GM19193 (cell line): ENCODE data around the gene TENT4B.

ENCODE experiments used
- POLR2A ChIP-seq: IDR thresholded peaks from 4 replicates; pipeline ENCODE4 v1.6.1; 2011; ENCODE audit not compliant: insufficient read depth, insufficient read length; ENCODE audit errors: extremely low read depth

TENT4B gene

GRCh38 chr16:50152807-50153595 is at the start of gene TENT4B:
TSS of gene TENT4B (plus strand) at chr16:50153306. CDS start at chr16:50153622, 316 bp downstream.
- TF ChIP-seq POLR2A, result peak; percentile 87

- no peak for TF ChIP-seq POLR2A
Observed at GRCh38 chr16:50103764-50104163, 49.3 kb upstream of the TENT4B start.

- TF ChIP-seq POLR2A, result no peak
Observed at GRCh38 chr16:50114357-50115129, 38.6 kb upstream of the TENT4B start.

- no peak for TF ChIP-seq POLR2A
Observed at GRCh38 chr16:50120711-50121110, 32.4 kb upstream of the TENT4B start.

- no peak for TF ChIP-seq POLR2A
Observed at GRCh38 chr16:50121278-50121677, 31.8 kb upstream of the TENT4B start.

GRCh38 chr16:50121721-50122445 is 31.2 kb upstream of the TENT4B start:
- no peak for TF ChIP-seq POLR2A

GRCh38 chr16:50123417-50123816 is 29.7 kb upstream of the TENT4B start:
- no peak for TF ChIP-seq POLR2A

GRCh38 chr16:50124769-50125168 is 28.3 kb upstream of the TENT4B start:
- TF ChIP-seq POLR2A, result no peak

- no peak for TF ChIP-seq POLR2A
Observed at GRCh38 chr16:50126183-50126582, 26.9 kb upstream of the TENT4B start.

- TF ChIP-seq POLR2A, result no peak
Observed at GRCh38 chr16:50133214-50133613, 19.9 kb upstream of the TENT4B start.

GRCh38 chr16:50136399-50136798 is 16.7 kb upstream of the TENT4B start:
- no peak for TF ChIP-seq POLR2A

- TF ChIP-seq POLR2A, result no peak
Observed at GRCh38 chr16:50137268-50137667, 15.8 kb upstream of the TENT4B start.

- no peak for TF ChIP-seq POLR2A
Observed at GRCh38 chr16:50139580-50139979, 13.5 kb upstream of the TENT4B start.

- TF ChIP-seq POLR2A, result no peak
Observed at GRCh38 chr16:50144211-50144610, 8.9 kb upstream of the TENT4B start.
